Umbilical cord (tissue), 1 donor: Measurements from ENCODE around the gene OR1L6. TPM values are rescaled to one million over a fixed set of nuclear protein-coding genes. Genes with fewer than 3 reads are reported as not detected.

Experiments used
- total RNA-seq: library from RNA; depleted of rRNA; stranded (reverse); fragments of >200 nt; gene quantifications from one replicate; pipeline ENCODE4 v1.2.3, GENCODE V29; 2014; ENCODE audit warnings: low replicate concordance; ENCODE audit not compliant: insufficient read depth

Gene OR1L6
- total RNA-seq, 1 donor from 2014 or later: 1.2 TPM

Other genes starting within 250 kb of the OR1L6 start
- 1.2 TPM for gene OR1J2, start 231.5 kb upstream of the OR1L6 start, total RNA-seq
- gene OR1J4, start 223.2 kb upstream of the OR1L6 start, total RNA-seq: 2.9 TPM
- 1.2 TPM for gene OR1N1, start 215.0 kb upstream of the OR1L6 start, total RNA-seq
- gene OR1N2, start 189.2 kb upstream of the OR1L6 start, total RNA-seq: 0.72 TPM
- gene OR1L8, start 158.9 kb upstream of the OR1L6 start, total RNA-seq: not detected
- gene OR1Q1, start 127.6 kb upstream of the OR1L6 start, total RNA-seq: 9.6 TPM
- 0.72 TPM for gene OR1B1, start 84.7 kb upstream of the OR1L6 start, total RNA-seq
- not detected for gene OR1L1, start 80.6 kb upstream of the OR1L6 start, total RNA-seq
- not detected for gene OR1L3, start 67.2 kb upstream of the OR1L6 start, total RNA-seq
- gene OR1L4, start 18.3 kb upstream of the OR1L6 start, total RNA-seq: not detected
- 1.2 TPM for gene OR5C1, start 46.6 kb downstream of the OR1L6 start, total RNA-seq
- not detected for gene OR1K1, start 57.8 kb downstream of the OR1L6 start, total RNA-seq
- 24.1 TPM for gene PDCL, start 86.3 kb downstream of the OR1L6 start, total RNA-seq
- gene RC3H2, start 163.1 kb downstream of the OR1L6 start, total RNA-seq: 44.1 TPM
- gene ZBTB6, start 171.0 kb downstream of the OR1L6 start, total RNA-seq: 13.2 TPM
- 4.3 TPM for gene ZBTB26, start 189.2 kb downstream of the OR1L6 start, total RNA-seq
- gene RABGAP1, start 198.7 kb downstream of the OR1L6 start, total RNA-seq: 226 TPM